Measurements from ENCODE around the gene TADA2B. TPM values are rescaled to one million over a fixed set of nuclear protein-coding genes. Genes with fewer than 3 reads are reported as not detected.
A peak's percentile ranks its signal among the peaks of the same experiment; 100 is the strongest.
"Not testable (repeated sequence)": the region's sequence is repeated elsewhere in the genome, so short reads cannot be mapped to it uniquely, and the experiment has no call there.

TADA2B gene
- total RNA-seq, 1 donor from 2014 or later, result 21.4 TPM

DNA sequence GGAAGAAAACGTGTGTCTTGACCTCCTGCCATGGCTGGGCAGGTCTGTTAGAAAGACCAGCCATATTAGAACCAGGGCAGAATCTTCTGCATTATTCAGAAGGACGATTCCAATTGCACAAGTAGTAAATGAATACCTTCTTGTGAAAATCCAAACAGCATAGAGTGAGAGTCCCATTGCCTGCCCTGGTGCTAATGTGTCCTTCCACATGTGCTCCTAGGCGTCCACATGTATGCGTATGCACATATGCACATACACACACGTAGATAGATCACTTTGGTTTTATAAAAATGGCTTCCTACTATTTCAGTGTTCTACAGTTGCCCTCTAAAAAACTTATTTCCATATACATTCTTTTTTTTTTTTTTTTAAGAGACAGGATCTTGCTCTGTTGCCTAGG lies 34.9 kb downstream of the TADA2B start:
- DNase-seq (ENCODE audit: low spot score), result no peak

DNA sequence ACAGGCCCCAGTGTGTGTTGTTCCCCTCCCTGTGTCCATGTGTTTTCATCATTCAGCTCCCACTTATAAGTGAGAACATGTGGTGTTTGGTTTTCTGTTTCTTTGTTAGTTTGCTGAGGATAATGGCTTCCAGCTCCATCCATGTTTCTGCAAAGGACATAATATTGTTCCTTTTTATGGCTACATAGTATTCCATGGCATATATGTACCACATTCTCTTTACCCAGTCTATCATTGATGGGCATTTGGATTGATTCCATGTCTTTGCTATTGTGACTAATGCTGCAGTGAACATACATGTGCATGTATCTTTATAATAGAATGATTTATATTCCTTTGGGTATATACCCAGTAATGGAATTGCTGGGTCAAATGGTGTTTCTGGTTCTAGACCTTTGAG lies 36.3 kb downstream of the TADA2B start:
- DNase-seq (ENCODE audit: low spot score), result not testable (repeated sequence)

DNA sequence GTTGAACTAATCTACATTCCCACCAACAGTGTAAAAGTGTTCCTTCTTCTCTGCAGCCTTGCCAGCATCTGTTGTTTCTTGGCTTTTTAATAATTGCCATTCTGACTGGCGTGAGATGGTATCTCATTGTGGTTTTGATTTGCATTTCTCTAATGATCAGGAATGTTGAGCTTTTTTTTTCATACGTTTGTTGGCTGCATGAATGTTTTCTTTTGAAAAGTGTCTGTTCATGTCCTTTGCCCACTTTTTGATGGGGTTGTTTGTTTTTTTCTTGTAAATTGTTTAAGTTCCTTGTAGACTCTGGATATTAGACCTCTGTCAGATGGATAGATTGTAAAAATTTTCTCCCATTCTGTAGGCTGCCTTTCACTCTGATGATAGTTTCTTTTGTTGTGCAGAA lies 36.7 kb downstream of the TADA2B start:
- DNase-seq (ENCODE audit: low spot score), result not testable (repeated sequence)

DNA sequence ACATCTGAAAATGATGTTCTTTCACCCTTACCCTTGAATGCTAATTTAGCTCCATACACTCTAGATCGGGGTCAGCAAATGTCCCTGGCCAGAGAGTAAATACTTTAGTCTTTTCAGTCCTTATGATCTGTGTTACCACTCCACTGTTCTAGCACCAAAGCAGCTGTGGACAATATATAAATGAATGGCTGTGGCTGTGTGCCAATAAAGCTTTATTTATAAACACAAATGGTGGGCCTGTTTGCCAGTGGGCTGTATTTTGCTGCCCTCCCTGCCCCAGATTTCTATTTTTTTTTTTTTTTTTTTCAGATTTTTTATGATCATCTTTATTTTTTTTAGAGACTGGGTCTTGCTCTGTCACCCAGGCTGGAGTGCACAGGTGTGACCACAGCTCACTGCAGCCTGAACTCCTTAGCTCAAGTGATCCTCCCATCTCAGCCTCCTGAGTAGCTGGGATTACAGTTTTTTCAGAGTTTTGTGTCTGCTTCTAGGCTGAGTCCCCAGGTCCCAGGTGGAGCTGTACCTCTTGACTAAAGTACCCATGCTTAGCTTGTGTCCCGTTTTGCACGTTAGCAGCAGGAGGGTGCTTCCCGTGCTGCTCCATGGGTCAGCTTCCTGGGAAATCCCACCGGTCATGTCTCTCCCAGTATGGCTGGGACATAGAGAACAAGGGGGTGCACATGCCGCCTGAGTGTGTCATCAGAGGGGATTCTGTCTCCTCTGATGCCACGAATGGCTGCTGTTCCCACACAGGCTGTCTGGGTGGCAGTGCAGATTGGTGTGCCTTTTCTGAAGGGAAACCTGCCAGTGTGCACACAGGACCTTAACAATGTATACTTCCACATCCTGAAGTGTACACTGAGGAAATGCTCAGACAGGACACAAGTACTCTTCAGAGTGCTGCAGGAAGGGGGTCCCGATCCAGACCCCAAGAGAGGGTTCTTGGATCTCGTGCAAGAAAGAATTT lies 40.7 kb downstream of the TADA2B start:
- peak; percentile 51 for DNase-seq (ENCODE audit: low spot score)

DNA sequence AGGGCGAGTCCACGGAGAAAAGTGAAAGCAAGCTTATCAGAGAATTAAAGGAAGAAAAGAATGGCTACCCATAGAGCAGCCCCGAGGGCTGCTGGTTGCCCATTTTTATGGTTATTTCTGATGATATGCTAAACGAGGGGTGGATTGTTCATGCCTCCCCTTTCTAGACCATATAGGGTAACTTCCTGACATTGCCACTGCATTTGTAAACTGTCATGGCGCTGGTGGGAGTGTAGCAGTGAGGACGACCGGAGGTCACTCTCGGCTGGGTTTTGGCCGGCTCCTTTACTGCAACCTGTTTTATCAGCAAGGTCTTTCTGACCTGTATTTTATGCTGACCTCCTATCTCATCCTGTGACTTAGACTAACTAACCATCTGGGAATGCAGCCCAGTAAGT lies 41.4 kb downstream of the TADA2B start:
- DNase-seq (ENCODE audit: low spot score), result peak; percentile 12

DNA sequence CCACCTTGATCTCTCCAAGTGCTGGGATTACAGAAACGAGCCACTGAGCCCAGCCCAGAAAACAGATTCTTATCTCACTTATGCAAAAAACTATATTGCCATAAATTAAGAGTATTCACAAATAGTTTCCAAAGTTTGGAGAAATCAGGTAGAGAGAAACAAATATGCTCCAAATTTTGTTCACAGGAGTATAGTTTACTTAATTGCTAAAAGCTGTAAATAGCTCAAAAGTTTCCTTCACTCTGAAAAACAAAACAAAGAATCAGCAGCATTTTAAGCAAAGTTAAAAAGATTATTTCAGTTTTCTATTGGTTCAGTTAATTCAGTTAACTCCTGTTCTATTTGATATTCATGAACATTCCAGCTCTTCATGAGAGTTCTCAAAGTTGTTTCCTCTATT lies 43.2 kb downstream of the TADA2B start:
- no peak for DNase-seq (ENCODE audit: low spot score)

DNA sequence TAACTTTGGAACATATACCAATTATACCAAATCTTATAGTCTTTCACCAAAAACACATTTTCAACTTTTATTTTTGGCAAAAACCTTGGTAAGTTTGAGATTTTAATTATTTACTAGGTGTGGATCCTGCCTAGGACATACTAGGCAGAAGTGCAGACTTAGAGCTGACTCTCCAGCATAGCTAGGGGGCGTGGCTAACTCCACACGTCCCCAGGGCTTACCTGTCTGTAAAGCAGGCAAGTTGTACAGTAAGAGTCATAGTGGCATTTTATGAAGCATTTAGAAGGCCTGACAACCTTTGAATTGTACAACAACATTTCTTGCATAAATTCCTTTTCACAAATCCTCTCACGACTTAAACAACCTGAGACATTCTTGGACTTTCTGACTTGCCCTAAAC lies 43.9 kb downstream of the TADA2B start:
- DNase-seq (ENCODE audit: low spot score), result peak; percentile 4

DNA sequence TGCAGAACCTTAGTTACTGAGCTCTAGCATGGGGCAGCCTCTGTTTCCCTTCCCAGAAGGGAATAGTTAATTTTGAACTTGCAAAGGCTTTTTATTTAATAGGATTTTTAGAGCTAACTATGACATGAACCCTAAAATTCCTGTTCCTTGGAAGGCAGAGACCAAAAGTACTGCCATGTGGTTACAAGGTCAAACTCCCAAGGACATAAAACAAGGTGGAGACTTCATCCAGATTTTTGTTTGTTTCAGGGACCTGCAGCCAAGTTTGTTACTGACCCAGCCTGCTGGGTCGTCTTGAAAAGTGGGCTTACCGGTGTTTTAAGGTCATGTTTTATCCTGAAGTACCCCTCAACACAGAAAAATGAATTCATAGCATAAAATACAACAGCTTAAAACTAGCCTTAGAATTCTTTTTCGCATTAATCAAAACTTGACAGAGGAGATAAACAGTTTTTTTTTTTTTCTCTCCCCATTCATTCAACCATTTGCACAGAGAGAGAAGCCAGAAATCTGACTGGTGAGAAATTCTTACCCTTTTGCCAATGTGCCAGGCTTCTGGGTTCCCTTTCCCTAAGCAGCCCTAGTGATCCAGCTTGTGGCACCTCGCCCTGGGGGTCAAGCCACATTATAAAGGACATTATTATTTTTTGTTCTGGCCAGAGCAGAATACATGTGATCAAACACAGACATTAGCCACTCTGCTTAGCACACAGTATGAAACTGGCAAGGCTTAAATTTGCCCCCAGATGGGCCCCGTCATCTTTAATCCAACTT lies 46.2 kb downstream of the TADA2B start:
- DNase-seq (ENCODE audit: low spot score), result peak; percentile 16

DNA sequence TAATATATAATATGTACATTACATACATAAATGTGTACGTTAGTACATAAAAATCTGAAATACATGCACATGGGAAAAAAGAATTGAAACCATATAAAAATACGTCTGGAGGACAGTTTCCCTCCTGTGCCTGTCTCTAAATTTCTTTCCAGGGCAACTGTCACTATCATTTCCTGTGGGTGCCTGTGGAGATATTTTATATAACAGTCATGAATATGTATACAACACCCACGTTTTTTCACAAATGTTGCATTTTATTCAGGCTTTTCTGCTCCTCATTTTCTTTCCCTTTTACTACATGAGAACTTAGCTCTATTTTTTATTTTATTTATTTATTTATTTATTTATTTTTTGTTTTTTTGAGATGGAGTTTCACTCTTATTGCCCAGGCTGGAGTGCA lies 48.9 kb downstream of the TADA2B start:
- DNase-seq (ENCODE audit: low spot score), result no peak

DNA sequence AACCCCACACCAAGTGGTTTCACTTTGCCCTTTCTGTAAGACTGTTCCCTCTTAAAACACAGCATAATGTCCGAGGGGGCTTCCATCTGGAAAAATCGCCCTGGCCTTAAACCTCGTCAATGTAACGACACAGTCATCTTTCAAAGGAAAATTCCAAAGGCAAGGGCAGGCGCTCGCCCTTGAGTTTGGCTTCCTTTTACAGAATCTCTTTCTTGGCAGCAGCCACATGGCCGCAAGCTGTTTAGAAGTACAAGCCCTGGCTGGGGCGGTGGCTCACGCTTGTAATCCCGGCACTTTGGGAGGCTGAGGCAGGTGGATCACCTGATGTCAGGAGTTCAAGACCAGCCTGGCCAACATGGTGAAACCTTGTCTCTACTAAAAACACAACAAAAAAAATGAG lies 51.7 kb downstream of the TADA2B start:
- peak; percentile 62 for DNase-seq (ENCODE audit: low spot score)

DNA sequence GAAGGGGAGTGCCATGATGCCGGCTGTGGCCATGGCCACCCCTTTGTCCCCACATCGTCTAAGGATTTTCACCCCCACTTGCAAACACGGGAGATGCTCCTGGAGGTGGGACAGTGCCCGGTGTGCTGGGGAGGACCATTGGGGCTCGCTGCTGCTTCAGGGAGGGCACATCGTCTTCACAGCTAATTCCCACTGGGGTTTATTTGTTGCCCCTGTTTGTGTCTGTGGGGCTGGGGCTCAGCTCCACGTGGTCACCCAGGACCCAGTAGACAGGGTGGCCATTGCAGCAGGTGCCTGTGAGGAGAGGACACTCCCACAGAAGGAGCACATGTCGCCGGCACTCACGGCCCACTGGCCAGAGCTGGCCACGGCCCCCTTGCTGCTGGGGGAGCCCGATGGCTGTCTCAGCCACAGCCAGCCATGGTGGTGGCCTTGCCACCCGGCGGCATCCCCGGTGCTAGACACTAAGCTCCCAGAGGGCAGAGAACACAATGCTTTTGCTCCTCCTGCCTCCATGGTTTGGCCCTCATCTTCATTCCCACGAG lies 52.5 kb downstream of the TADA2B start:
- DNase-seq (ENCODE audit: low spot score), result peak; percentile 80

DNA sequence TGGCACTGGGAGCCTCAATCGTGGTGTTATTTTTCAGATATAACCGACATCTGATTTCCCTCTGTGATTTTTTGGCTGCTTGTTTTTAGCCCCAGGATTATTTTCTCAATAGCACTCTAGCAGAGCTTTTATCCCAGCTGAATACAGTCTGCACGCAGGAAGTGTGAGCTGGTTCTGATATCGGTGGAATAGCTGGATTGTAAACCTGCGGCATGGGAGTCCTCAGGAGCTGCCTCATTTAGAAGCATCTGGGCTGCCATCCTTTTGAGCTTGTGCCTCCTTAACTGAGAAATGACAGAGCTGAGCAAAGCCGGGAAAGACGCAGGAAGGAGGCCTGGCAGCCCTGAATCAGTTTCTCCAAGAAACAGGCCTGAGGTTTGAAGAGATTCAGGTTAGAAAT lies 53.1 kb downstream of the TADA2B start:
- DNase-seq (ENCODE audit: low spot score), result peak; percentile 26

DNA sequence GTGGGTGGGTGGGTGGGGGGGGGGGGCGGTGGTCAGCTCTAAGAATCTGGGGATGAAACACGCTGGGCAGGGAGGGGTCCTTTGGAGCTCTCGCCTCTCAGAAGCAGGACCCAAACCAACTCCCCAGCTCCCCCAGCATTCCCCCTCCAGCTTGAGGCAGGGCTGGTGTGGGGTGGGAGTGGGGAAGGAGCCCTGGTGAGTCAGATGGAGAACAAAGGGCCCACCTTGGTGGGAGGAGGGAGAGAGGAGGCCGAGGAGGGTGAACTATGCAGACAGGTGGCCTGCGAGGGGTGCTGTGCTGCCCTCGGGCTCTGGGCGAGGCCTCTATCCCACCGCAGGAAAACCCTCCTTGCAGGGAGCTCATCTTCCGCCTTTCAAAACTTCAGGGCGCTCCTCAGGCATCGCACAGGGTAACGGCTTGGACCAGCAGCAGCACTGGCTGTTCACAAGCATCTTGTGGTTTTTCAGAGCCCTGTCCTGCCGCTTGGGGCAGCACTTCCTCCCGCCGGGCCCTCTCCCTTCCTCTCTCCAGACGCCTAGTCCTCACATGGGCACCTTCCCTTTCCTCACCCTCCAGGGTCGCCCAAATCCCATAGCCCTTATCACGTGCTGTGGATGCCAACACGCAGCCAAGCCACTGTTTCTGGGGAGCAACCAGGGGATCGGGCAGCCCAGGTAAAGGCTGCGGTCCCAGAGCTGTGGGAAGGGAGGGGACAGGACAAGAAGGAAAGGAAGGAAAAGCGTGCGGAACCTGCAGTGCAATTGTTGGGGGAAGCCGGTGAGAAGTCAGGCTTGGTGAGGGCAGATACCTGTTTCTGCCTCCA lies 58.7 kb downstream of the TADA2B start:
- peak; percentile 92 for DNase-seq (ENCODE audit: low spot score)

DNA sequence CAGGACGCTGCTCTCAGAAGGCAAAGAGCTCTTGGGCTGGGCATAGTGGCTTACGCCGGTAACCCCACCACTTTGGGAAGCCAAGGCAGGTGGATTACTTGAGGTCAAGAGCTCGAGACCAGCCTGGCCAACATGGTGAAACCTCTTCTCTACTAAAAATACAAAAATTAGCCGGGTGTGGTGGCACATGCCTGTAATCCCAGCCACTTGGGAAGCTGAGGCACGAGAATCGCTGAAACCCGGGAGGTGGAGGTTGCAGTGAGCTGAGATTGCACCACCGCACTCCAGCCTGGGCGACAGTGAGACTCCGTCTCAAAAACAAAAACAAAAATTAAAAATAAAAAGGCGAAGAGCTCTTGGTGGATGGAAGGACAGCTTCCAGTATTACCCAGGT lies 59.3 kb downstream of the TADA2B start:
- not testable (repeated sequence) for DNase-seq (ENCODE audit: low spot score)

DNA sequence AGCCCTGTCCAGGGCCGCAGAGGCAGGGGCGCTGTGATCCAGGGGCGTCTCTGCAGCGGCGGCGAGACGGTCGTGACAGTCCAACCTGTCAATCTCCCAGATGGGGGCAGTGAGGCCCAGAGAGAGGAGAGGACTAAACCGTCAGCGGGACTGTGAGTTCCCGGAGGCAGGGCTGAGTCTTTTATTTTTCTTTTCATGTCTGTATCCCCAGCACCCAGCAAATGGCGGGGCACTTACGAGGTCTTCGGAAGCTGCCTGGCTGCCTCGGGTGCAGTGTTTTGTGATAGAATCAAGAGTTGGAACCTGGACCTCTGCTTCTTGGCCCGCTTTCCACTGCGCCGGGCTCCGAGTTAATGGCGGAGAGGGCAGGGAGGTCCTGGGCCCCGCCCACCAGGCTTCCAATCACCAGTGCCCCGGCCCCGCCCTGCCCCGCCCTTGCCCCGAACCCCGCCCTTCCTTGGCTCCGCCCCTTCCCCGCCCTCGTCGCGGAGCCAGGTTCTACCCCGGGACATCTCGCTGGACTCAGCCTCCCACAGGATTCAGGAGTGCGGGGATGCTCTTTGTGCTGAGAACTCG lies 59.9 kb downstream of the TADA2B start:
- peak; percentile 95 for DNase-seq (ENCODE audit: low spot score)

DNA sequence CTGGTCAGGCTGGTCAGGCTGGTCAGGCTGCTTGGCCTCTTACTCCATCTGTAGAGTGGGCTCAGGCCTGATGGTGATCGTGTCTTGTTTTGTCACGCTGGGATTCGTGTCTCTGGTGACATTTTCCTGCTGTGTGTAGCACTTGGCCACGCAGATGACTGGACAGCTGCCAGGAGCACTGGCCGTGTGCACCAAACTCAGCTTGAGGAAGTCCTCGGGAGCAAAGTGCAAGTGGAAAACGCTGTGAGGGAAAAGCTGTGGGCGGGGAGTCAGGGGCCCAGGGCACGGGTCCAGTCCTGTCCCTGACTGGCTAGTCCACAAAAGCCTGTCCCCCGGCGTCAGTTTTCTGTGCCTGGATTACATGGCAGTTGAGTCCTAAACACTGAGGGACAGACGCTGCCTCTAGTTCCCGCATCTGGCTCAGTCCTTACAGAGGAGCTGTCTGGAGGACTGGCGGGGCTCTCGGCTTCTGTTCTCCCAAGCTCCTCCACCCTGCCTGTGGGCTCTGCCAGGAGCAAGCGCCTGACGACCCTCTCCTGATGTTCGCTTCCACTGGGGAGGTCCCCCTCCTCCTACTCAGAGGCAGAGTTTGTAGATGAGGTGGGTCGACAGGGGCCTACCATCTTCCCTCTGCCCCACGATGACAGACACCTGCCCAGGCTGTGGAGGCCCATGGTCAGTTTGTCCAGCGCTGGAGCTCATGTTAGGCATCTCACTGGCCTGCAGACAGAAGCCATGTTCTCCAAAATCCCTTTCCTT lies 60.6 kb downstream of the TADA2B start:
- peak; percentile 92 for DNase-seq (ENCODE audit: low spot score)

DNA sequence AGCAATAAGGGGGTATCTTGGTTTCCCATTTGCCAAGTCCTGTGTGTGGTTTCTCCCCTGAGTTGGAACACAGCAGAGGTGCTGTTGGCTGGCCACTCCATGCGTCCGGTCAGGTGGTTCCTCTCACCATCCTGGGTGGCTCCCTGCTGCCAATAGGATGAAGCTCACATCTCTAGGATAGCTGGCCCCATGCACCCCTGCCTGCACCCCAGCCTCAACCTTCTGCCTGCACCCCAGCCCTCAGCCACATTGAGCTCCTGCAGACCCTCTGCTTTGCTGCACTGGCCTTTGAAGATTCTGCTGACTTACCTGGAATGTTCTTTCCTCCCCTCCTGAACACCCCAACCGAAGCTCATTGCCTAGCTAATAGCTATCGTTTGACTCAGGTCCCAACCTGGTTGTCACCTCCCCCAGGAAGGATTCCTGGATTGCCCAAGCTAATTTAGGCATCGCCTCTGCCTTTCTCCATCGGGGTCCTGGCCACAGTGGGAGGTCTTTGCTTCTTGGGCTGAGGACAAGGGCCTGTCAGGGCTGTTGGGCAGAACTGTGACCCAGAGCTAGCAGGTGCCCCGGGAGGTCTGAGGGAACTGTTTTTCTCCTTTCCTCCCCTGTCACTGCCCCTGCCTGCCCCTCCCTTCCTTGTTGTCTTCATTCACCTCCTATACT lies 61.3 kb downstream of the TADA2B start:
- peak; percentile 74 for DNase-seq (ENCODE audit: low spot score)

DNA sequence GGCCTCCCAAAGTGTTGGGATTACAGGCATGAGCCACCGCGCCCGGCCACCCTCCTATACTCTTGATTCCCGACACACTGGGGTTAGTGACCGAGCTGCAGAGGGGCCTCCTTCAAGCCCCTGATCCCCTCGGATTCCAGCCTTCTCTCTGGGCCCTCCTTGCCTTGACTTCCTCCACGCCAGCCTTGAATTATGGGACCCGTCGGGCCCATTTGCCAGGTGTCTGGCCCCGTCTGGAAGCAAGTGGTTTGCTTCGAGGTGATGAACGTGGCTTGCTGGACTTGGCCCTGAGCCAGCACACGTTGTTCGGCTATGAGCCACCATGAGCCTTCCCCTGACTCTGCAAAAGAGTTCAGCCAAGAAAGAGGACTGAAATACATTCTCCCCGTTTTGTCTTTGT lies 62.1 kb downstream of the TADA2B start:
- peak; percentile 82 for DNase-seq (ENCODE audit: low spot score)

DNA sequence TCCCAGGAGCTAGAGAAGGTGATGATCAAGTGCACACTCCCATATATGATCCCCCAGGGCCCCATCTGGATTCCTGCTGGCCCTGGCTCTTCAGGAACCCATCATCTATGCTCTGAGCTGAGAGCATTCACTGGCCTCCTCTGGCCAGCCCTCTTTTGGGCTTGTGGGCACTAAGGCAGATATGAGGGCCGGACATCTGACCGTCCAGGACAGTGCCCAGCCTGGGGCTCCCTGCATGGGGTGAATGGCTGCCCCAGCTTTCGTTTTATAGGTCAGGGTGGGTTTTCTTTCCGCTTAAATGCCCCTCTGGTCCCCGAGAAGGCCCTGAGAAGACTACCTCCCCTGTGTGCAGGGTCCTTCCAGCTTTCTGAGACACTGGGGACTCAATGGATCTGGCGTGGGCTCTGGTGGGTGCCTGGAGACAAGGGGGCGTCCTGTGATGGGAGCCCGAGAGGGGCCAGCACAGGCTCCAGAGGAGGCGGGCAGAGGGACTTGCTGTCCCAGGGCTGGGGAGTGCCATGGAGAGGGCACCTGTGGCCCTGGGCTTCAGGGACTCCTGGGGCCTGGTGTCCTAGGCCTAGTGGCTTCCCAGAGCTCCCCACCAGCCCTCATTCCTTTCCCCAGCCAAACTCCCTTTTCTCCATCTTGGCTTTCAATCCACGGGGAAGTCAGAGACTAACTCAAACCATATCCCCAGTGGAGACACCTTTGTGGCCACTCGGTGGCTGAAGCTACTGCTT lies 64.2 kb downstream of the TADA2B start:
- DNase-seq (ENCODE audit: low spot score), result no peak
